GM21447 (cell line): ENCODE data around the gene SLC6A11.

Experiments used
- ATAC-seq: cut with Tn5 transposase; IDR thresholded peaks from one replicate; pipeline ENCODE4 v1.9.1; 2021; ENCODE audit not compliant: unreplicated experiment

SLC6A11 gene

DNA sequence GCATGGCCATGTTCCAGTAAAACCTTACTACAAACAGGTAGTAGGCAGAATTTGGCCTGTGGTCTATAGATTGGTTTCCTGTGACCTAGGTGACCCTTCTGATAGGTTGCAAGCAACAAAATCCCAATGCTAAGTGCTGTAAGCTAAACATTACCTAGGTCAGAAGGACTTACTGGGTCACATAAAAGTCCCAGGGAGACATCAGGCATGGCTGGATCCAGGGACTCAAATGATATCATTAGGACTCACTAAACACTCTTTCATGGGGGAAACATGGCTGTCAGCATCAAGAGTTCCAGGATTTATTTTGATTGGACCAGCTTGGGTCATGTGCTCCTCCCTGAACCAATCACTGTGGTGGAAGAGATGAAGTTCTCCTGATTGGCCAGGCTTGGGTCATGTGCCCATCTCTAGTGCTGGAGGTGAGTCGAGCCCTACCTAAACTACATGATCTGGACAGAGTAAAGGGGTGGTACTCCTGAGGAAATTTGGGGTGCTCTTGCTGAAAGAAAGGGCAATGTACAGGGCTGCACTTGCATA lies 159.7 kb downstream of the SLC6A11 start:
- no peak for ATAC-seq

DNA sequence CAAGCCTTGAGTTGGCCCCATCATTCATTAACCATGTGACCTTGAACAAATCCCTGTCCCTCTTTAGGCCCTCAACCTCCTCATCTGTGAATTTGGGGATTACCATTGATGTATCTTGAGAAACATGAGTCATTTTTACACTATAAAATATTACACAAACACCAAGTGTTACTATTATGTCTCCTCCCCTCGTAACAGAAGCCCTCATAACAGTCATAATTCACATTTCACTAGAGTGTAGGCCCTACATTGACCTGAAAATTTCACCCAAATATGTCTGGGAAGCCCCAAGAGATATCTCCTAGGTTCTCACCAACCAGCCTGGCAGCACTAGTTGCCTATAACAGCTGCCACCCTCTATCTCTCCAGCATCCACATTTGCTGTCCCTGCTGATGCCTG lies 160.7 kb downstream of the SLC6A11 start:
- no peak for ATAC-seq

DNA sequence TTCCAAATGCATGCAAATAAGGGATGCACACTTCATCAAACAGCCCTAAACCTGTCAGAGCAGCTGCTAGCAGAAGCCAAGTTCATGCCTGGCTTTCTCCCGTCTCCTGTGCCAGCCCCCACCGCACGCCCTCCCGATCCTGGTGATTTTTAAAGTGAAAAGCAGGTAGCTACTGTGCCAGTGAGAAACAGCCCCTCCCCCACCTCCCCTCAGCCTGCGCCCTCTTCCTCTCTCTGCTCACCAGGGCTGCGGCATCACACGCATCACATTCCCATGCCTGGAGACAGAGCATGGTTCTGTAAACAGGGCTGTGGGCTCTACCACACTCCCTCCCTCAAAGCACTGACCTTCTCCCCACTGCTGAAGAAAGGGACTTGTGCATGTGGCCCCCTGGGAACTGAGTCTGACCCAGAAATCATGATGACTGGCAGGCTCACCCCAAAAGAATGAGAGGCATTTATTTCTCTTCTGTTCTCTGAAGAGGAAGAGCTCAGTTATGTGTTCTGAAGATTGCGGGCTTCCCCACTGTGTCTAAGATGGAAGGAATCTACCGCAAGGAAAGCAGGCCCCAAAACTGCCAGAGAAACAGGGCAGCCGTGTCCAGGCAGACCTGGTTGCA lies 162.0 kb downstream of the SLC6A11 start:
- no peak for ATAC-seq

DNA sequence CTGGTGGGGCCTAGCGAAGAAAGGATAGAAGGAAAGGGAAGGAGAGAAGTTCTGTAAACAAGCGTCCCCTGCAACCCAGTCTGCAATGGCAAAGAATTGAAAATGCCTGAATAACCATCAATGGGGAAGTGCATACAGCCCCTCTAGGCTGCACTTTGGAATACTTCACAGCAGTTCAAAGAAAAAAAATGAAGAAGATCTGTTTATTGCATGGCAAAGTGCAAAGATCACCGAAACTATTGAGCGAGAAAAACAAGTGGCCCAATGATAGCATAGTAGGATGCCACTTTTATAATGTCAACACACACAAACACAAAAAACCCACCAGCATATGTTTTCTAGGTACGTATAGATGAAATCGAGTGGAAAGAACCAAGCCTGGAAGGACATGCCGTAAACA lies 162.9 kb downstream of the SLC6A11 start:
- no peak for ATAC-seq

DNA sequence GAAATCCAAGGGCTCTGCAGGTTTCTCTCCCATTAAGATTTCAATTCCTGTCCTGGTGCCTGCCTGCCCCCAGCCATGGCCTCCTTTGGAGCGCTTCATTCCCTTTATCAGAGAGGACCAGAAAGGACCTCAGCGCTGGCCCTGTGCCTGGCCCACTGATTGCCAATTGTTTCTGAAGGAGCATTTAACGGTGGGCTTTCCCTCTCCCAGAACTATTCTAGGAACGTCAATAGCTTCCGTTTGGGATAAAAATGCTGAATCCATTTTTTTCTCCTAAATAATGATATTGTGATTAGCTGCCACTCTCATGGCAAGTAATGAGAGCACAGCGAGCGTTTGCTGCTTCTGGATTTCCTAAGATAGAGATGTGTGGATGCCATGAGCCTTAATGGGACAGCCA lies 164.3 kb downstream of the SLC6A11 start:
- no peak for ATAC-seq

DNA sequence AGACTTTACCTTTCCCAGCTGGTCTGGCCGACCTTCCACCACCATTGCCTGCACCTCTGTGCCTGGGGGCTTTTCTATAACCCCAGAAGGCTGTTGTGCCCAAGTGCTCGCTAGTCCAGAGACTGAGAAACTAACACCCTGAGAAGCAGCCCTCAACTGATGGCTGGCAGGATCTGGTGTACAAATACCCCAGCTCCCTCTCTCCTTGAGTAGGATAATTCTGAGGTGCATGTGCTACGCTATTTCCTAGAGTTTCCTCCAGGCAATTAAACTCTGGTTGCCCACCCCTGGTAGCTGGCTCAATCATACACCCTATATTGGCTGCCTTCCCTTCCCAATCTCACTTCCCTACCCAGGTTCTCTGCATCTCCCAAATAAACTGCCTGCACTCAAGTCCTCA lies 165.0 kb downstream of the SLC6A11 start:
- ATAC-seq, result no peak

DNA sequence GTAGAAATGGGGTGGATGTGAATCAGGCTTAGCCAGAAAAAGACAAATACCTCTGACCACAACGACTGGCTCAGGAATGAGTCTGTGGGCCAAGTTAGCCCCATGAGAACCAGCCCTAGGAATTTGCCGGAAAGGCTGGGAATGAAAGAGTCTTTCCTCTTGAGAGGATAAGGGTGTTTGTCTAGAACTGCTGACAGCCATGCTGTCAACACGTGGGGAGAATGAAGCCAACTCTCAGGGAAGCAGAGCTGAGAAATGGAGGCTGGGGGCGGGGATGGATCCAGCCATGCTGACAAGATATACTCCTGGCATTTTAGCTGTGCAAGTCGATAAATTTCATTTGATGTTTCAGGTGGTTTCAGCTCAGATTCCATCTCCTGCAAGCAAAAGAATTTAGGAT lies 165.9 kb downstream of the SLC6A11 start:
- no peak for ATAC-seq

DNA sequence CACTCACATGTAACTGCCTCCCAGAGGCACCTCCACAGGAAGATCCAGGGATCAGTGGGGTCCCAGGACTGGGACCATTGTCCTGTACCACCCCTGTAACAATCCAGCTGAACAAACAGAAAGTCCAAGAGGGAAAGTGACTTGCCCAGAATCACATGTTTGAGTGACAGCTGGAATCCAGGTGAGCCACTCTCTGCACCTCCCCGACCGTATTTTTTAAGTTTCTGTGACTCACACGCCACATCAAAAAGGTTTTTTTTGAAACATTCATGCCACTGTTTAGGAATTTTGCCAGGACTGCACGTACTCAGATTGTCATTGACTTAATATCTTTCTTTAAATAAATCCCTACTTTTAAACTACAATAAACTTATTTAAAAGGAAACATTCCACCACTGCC lies 166.8 kb downstream of the SLC6A11 start:
- no peak for ATAC-seq

DNA sequence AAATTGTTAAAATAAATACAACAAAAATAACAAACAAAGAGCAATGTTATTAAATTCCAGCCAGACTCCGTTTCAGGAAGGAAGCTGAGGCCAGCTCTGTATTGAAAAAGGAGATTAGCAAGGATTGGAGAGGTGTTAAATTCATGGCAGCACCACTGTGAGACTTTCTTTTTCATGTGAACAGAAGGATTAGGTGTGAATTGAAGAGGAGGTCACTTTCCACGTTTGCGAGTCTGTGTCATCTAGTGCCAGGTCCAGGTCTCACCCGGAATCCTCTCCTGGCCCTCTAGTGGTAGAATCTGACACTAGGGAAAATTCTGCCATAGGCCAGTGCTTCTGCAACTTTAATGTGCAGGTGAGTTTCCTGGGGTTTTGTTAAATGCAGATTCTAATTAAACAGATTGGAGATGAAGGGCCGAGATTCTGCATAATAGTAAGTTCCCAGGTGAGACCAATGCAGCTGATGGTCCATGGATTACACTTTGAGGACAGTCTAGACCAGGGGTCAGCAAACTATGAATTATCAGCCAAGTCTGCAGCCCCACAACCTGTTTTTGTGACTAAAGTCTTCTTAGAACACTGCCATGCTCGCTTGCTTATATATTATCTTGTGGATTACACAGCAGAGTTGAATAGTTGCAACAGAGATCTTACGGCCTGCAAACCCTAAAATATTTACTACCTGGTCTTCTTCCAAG lies 167.3 kb downstream of the SLC6A11 start:
- no peak for ATAC-seq

DNA sequence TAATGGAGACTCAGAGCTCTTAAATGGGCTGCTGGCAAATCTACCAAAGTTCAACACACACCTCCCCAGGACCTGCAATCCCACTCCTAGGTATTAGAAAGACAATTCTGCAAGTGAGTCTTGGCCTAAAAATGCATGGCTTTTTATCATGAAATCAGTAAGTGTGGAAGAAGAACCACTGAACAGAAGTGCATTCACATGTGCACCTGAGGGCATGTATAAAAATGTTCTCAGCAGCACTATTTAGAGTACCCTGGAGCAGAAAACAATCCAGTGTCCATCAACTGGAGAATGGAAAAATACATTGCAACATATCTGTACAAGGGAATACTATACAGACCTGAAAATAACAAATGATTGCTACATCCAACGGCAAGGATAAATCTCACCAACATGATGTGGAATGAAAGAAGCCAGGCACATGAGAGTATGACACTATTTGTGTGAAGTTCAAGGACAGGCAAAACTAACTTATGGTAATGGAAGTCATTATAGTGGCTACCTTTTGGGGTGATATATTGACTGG lies 168.4 kb downstream of the SLC6A11 start:
- ATAC-seq, result no peak

DNA sequence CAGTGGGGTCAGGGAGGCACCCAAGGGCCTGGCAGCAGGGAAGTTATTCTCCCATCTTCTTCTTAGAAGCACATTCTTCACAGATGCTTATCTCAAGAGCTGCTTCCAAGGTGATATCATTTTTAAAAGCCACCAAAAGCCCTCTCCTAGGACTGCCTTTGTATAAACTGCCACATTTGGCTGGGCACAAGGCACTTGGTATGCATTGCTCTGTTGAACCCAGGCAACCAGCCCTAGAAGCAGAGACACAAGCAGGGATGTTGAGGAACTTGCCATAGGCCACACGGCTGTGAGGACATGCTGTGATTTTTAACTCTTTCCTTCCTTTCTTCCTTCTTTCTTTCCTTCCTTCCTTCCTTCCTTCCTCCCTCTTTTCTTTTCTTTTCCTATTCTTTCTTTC lies 169.2 kb downstream of the SLC6A11 start:
- ATAC-seq, result no peak

DNA sequence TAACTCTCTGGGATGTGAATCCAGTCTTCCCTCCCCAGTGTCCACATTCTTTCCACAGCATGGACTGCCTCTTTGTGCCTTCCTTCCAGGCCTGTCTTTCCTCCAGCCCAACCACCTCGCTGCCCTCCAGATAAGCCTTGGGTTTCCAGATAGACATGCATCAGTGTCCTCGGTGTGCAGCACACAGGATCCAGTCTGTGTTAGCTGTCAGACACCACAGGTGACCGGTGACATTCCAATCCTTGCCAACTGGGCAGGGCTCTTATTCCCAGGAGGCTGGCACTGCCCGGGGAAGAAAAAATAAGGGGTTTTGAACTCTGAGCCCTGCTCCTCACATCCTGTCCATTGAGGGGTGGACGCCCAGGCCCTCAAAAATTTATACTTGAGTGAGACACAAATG lies 170.6 kb downstream of the SLC6A11 start:
- no peak for ATAC-seq

DNA sequence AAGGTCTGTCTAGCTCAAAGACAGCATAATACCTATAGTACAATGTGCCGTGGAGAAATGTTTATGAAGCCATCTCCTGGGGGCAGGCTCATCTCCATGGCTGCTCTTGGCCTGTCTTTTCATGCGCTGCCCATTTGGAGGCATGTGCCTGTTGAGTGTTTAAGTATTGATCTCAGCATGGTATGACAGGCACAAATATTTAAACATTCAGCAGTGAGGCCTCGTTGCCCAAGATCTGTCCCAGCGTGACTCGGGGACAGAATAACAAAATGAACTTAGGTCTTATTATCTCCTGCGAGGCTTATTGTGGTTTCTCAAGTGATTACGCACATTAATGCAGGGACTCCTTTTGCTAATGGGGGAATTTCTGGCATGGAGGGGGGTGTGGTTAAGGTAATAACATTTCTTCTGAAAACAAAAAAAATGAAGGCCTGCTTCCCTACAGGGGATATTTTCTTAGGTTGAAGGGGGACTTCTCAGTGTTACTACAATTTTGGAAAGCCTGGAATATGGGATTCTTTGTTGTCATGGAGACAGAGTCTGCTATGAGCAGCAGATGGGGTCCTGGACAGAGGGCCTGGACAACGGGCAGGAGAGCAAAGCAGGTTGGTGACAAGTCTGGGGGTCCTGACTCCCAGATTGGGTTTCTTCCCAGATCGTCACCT lies 172.1 kb downstream of the SLC6A11 start:
- ATAC-seq, result no peak

DNA sequence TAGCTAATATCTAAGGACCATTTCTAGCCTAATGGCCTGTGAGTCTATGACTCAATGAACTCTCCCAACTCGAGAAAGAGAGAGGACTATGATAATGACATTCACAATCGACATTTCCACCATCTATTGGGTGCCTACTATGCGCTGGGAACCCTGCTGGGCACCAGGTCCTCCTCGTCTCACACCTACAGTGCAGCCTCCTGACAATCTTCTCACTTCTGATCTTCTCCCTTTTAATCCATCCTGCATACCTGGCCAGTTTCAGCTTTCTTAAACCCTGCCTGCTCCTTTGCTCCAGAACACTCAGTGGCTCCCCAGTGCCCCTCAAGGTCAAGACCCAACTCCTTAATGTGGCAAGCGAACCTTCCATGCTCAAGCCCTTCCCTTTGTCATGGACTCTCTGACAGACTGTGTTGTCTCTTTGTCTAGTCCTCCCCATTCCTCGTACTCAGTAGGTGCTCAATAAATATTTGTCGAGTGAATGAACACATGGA lies 173.0 kb downstream of the SLC6A11 start:
- no peak for ATAC-seq
